OCI-LY7 (cell line): ENCODE measurements around the gene ZFYVE16. TPM values are rescaled to one million over a fixed set of nuclear protein-coding genes. Genes with fewer than 3 reads are reported as not detected.

Experiments
- BruUV-seq: library from RNA; stranded (reverse); fragments of 400-500 nt; replicated peaks from 2 replicates; lab custom pipeline; 2021; lab: Mats Ljungman, UMichigan
- CTCF ChIA-PET: fragments of 300-600 bp; sonication (Branson Sonifier 250); formaldehyde crosslinking; loops from one replicate; lab custom pipeline; 2022; ENCODE audit warnings: antibody characterized with exemption; ENCODE audit not compliant: unreplicated experiment; lab: Charles Lee
- POLR2A ChIA-PET: fragments of 300-600 bp; sonication (Branson Sonifier 250); formaldehyde crosslinking; loops from one replicate; lab custom pipeline; 2022; ENCODE audit warnings: antibody characterized with exemption; lab: Charles Lee
- DNase-seq: peaks from one replicate; pipeline ENCODE4 v3.0.0-alpha.2; 2015; ENCODE audit warnings: low spot score
- H2AFZ ChIP-seq: fragments of 200-600 bp; sonication (generic), shearing (Covaris generic); 2 replicates; pipeline ENCODE4 v1.6.1; 2014; ENCODE audit warnings: mild to moderate bottlenecking, antibody characterized with exemption, low read length, moderate library complexity
- H3K27ac ChIP-seq: fragments of 200-600 bp; sonication (generic); 2 replicates; pipeline ENCODE4 v1.5.1; 2014; ENCODE audit warnings: mixed run types, low read depth, mild to moderate bottlenecking, moderate library complexity, low read length, inconsistent platforms; ENCODE audit not compliant: poor library complexity, severe bottlenecking
- H3K36me3 ChIP-seq: fragments of 200-600 bp; sonication (generic); 2 replicates; pipeline ENCODE4 v1.6.1; 2014; ENCODE audit warnings: mild to moderate bottlenecking, antibody characterized with exemption, low read length, moderate library complexity, mixed read lengths; ENCODE audit not compliant: insufficient read depth
- H3K4me1 ChIP-seq: fragments of 200-600 bp; sonication (generic); 2 replicates; pipeline ENCODE4 v1.5.1; 2014; ENCODE audit warnings: mild to moderate bottlenecking, low read length; ENCODE audit not compliant: insufficient read depth, poor library complexity, severe bottlenecking
- H3K4me2 ChIP-seq: fragments of 200-600 bp; sonication (generic); 2 replicates; pipeline ENCODE4 v1.6.1; 2014; ENCODE audit warnings: mild to moderate bottlenecking, low read length
- H3K4me3 ChIP-seq: fragments of 200-600 bp; sonication (generic); 2 replicates; pipeline ENCODE4 v1.5.1; 2014; ENCODE audit warnings: mild to moderate bottlenecking, low read depth, low read length; ENCODE audit not compliant: poor library complexity, severe bottlenecking
- H3K79me2 ChIP-seq: fragments of 200-600 bp; sonication (generic); 2 replicates; pipeline ENCODE4 v1.6.1; 2016; ENCODE audit warnings: low read depth, mild to moderate bottlenecking, low read length, moderate library complexity, mixed read lengths; ENCODE audit not compliant: insufficient read depth
- H3K9me2 ChIP-seq: fragments of 200-600 bp; sonication (generic); 2 replicates; pipeline ENCODE4 v1.6.1; 2016; ENCODE audit warnings: mild to moderate bottlenecking, low read length, mixed read lengths; ENCODE audit not compliant: insufficient read depth
- H3K9me3 ChIP-seq: fragments of 200-600 bp; sonication (generic); 2 replicates; pipeline ENCODE4 v1.6.1; 2014; ENCODE audit warnings: mild to moderate bottlenecking, mixed run types, low read length, mixed read lengths
- H4K20me1 ChIP-seq: fragments of 200-600 bp; sonication (generic); 2 replicates; pipeline ENCODE4 v1.6.1; 2014; ENCODE audit warnings: mild to moderate bottlenecking, antibody characterized with exemption, low read length, moderate library complexity, mixed read lengths; ENCODE audit not compliant: insufficient read depth
- CTCF ChIP-seq: fragments of 200-600 bp; sonication (generic); conservative IDR thresholded peaks from 2 replicates; pipeline ENCODE4 v1.5.1; 2014; ENCODE audit warnings: mild to moderate bottlenecking, antibody characterized with exemption, low read length, moderate library complexity, mixed read lengths
- EZH2phosphoT487 ChIP-seq: fragments of 200-600 bp; sonication (generic); IDR thresholded peaks from 2 replicates; pipeline ENCODE4 v1.6.1; 2018; ENCODE audit warnings: low read depth, borderline replicate concordance, mild to moderate bottlenecking, mixed run types, antibody characterized with exemption, low read length, moderate library complexity, mixed read lengths
- intact Hi-C: fragments of 100-400 bp; cut with micrococcal nuclease; formaldehyde crosslinking; loops from one replicate; pipeline ENCODE4 v1.10.0; 2022; ENCODE audit not compliant: unreplicated experiment
- total RNA-seq, 2 experiments: library from RNA; depleted of rRNA in 1 of 2; stranded (reverse); fragments of >200 nt in 1 of 2; shearing (Covaris generic) in 1 of 2; gene quantifications; 2 replicates each; pipeline ENCODE4 v1.2.3, GENCODE V29; 2014 to 2022

The ZFYVE16 gene
- total RNA-seq, 2 experiments from 2014 or later, result 8.0 to 21.6 TPM

GRCh38 chr5:80442742-80443141, 34.9 kb downstream of the ZFYVE16 start:
- no TSS peak for BruUV-seq
- Histone ChIP-seq H3K4me2 (no peak overlapping the region), H3K36me3 (peaks cover under 1% of the 10 kb centered on the region; the same call in 1 of the 2 replicates), H3K4me3 (no peak overlapping the region), H3K9me3 (no peaks in the 10 kb centered on the region), H2AFZ (no peak overlapping the region), H3K27ac (no peak overlapping the region), H4K20me1 (no peaks in the 10 kb centered on the region), H3K4me1 (no peaks in the 10 kb centered on the region), H3K79me2 (no peaks in the 10 kb centered on the region), H3K9me2 (no peaks in the 10 kb centered on the region)
- intact Hi-C loops, result no loop called here
- POLR2A ChIA-PET, result interaction anchor here (0.6 kb wide), 1 partner anchor 1234 kb away, joined by 3 read pairs; no protein-coding TSS in a partner anchor
- CTCF ChIA-PET, result no interaction called here
- TF ChIP-seq CTCF, result no peak
- TF ChIP-seq EZH2phosphoT487, result no peak
- no peak for DNase-seq

- Histone ChIP-seq H3K79me2 (no peaks in the 10 kb centered on the region), H3K36me3 (peaks cover 13% of the 10 kb centered on the region; the same call in 1 of the 2 replicates), H3K4me1 (no peaks in the 10 kb centered on the region), H4K20me1 (no peaks in the 10 kb centered on the region), H3K9me2 (no peaks in the 10 kb centered on the region), H2AFZ (no peak overlapping the region), H3K4me2 (no peak overlapping the region), H3K4me3 (no peak overlapping the region), H3K27ac (no peak overlapping the region), H3K9me3 (no peaks in the 10 kb centered on the region)
- intact Hi-C loops, result no loop called here
- ChIA-PET POLR2A (interaction anchor here (0.8 to 1.8 kb wide), 2 partner anchors 12 to 48 kb away, joined by 3 to 4 read pairs; no protein-coding TSS in a partner anchor), CTCF (no interaction called here)
- DNase-seq, result no peak
- no TSS peak for BruUV-seq
- TF ChIP-seq CTCF, result no peak
- TF ChIP-seq EZH2phosphoT487, result no peak
These were observed 45.5 kb downstream of the ZFYVE16 start for GRCh38 chr5:80453366-80453765.

GRCh38 chr5:80463269-80463668, 55.4 kb downstream of the ZFYVE16 start:
- ChIA-PET POLR2A (interaction anchor here (0.9 kb wide), 1 partner anchor 36 kb away, joined by 5 read pairs; no protein-coding TSS in a partner anchor), CTCF (no interaction called here)
- intact Hi-C loops, result no loop called here
- DNase-seq, result no peak
- H3K4me1 ChIP-seq, result no peaks in the 10 kb centered on the region
- BruUV-seq, result no TSS peak
- H3K27ac ChIP-seq, result no peak overlapping the region
- H3K36me3 ChIP-seq, result peaks cover 12% of the 10 kb centered on the region
- no peaks in the 10 kb centered on the region for H4K20me1 ChIP-seq
- no peak overlapping the region for H3K4me2 ChIP-seq
- no peaks in the 10 kb centered on the region for H3K79me2 ChIP-seq
- H2AFZ ChIP-seq, result no peak overlapping the region
- TF ChIP-seq EZH2phosphoT487 (no peak), CTCF (no peak)
- H3K4me3 ChIP-seq, result no peak overlapping the region
- H3K9me2 ChIP-seq, result no peaks in the 10 kb centered on the region
- no peaks in the 10 kb centered on the region for H3K9me3 ChIP-seq
